Cardiac muscle cell (in vitro differentiated cells and primary cell): ENCODE measurements around the gene SYT9. TPM values are rescaled to one million over a fixed set of nuclear protein-coding genes. Genes with fewer than 3 reads are reported as not detected.

Experiments
- DNase-seq, 2 donors: peaks; one replicate each; pipeline versions ENCODE4 v3.0.0 to v3.0.0-alpha.2; 2010 to 2017; ENCODE audit warnings: low read depth in 1 of 2, low spot score in 1 of 2
- H3K27ac ChIP-seq: fragments of 200-600 bp; sonication (generic); 2 replicates; pipeline ENCODE4 v1.5.1; 2016
- H3K27me3 ChIP-seq: fragments of 200-600 bp; sonication (generic); 2 replicates; pipeline ENCODE4 v1.6.0; 2016; ENCODE audit warnings: control low read depth
- H3K36me3 ChIP-seq: fragments of 200-600 bp; sonication (generic); 2 replicates; pipeline ENCODE4 v1.5.1; 2016; ENCODE audit warnings: control low read depth
- H3K4me1 ChIP-seq: fragments of 200-600 bp; sonication (generic); 2 replicates; pipeline ENCODE4 v1.8.1; 2017; ENCODE audit warnings: low read depth, mild to moderate bottlenecking, mixed run types
- H3K4me3 ChIP-seq: fragments of 200-600 bp; sonication (generic); 2 replicates; pipeline ENCODE4 v1.5.1; 2016; ENCODE audit warnings: mild to moderate bottlenecking
- H3K9me3 ChIP-seq: fragments of 200-600 bp; sonication (generic); 2 replicates; pipeline ENCODE4 v1.5.1; 2017; ENCODE audit warnings: low read depth, mild to moderate bottlenecking, control low read depth
- CTCF ChIP-seq: IDR thresholded peaks from 2 replicates; pipeline ENCODE4 v1.5.1; 2012; ENCODE audit warnings: low read depth, mild to moderate bottlenecking, low read length
- polyA plus RNA-seq: library from polyadenylated mRNA; unstranded; fragments of >200 nt; fragmentation: Nextera tagmentation; extraction: Ambion mirVana; gene quantifications from 2 replicates; pipeline ENCODE4 v1.2.1, GENCODE V29; 2016
- total RNA-seq: library from RNA; depleted of rRNA; stranded (reverse); fragments of >200 nt; gene quantifications from 2 replicates; pipeline ENCODE4 v1.2.3, GENCODE V29; 2016

SYT9 gene
- total and polyA plus RNA-seq, 2 experiments from 2014 or later: 1.3 to 2.2 TPM

DNA sequence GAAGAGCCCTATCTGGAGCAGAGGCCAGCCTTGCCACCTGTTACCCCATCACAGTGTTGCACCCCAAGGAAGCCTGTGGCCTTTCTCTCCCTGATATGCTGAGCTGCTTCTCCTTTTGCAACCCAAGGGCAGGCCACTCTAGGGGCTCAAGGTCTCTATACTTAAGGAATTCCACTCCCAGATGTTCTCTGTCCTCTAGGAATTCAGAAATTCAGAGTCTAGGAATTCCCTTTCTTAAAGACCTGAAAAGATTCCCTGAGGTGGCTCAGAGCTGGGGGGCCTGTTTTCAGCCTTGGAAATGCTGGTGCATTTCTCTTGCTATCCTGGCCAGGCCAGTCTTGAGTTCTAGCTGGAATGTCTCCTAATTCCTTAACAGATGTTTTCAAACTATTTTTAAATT is 165.6 kb downstream of the SYT9 start:
- TF ChIP-seq CTCF: no peak
- H3K4me3 ChIP-seq: no peak overlapping the region
- no peak for DNase-seq

DNA sequence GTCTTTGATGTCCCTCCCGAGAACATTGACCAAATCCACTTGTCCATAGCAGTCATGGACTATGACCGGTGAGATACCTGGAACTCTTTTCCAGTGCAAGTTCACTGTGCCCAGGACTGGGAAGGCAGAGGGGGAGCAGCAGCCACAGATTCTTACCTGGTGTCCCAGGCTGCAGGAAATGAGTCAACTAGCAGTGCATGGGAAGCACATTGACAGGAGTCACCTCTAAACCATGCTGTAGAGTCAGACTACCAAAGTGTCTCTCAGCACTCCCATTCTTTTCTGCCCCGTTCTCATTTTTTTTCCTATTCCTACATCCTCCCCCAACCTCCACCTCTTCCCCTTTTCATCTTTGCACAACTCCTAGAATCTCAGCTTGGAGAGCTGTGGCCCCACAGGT is 166.4 kb downstream of the SYT9 start:
- DNase-seq: no peak
- TF ChIP-seq CTCF: no peak
- Histone ChIP-seq H3K4me3 (no peak overlapping the region), H3K27ac (no peak overlapping the region), H3K36me3 (no peaks in the 10 kb centered on the region), H3K27me3 (no peaks in the 10 kb centered on the region), H3K9me3 (no peaks in the 10 kb centered on the region), H3K4me1 (peaks cover 8% of the 10 kb centered on the region)

More for the DNA sequence above, 165.6 kb downstream of the SYT9 start:
- Histone ChIP-seq H3K27me3 (no peaks in the 10 kb centered on the region), H3K9me3 (no peaks in the 10 kb centered on the region), H3K27ac (no peak overlapping the region), H3K4me1 (peaks cover 8% of the 10 kb centered on the region), H3K36me3 (no peaks in the 10 kb centered on the region)

DNA sequence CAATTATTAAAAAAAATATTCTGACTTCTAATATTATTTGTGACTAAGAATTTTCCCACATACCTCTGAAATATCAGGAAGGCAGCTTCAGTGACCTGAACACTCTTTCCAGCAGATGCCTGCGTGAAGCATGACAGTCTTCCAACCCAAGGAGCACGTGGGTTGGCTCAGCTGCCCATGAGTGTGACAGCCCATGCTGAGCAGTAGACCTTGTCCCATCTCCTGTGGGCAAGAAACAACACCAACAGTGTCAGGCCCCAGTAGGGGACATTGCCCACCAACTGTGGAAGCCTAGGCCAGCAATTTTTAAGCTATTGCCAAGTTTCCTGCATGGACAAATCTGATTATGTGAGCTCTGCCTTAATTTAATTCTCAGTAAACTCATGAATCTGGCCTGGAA is 167.2 kb downstream of the SYT9 start:
- peaks cover 8% of the 10 kb centered on the region for H3K4me1 ChIP-seq

GRCh38 chr11:7421136-7421535 is 169.4 kb downstream of the SYT9 start:
- no peaks in the 10 kb centered on the region for H3K36me3 ChIP-seq
- H3K27ac ChIP-seq: no peak overlapping the region
- H3K9me3 ChIP-seq: no peaks in the 10 kb centered on the region
- no peak for TF ChIP-seq CTCF
- no peaks in the 10 kb centered on the region for H3K4me1 ChIP-seq
- H3K27me3 ChIP-seq: no peaks in the 10 kb centered on the region
- H3K4me3 ChIP-seq: no peak overlapping the region
- no peak for DNase-seq

More for the DNA sequence above, 167.2 kb downstream of the SYT9 start:
- TF ChIP-seq CTCF: no peak
- Histone ChIP-seq H3K27ac (no peak overlapping the region), H3K27me3 (no peaks in the 10 kb centered on the region), H3K4me3 (no peak overlapping the region), H3K36me3 (no peaks in the 10 kb centered on the region), H3K9me3 (no peaks in the 10 kb centered on the region)
- no peak for DNase-seq

DNA sequence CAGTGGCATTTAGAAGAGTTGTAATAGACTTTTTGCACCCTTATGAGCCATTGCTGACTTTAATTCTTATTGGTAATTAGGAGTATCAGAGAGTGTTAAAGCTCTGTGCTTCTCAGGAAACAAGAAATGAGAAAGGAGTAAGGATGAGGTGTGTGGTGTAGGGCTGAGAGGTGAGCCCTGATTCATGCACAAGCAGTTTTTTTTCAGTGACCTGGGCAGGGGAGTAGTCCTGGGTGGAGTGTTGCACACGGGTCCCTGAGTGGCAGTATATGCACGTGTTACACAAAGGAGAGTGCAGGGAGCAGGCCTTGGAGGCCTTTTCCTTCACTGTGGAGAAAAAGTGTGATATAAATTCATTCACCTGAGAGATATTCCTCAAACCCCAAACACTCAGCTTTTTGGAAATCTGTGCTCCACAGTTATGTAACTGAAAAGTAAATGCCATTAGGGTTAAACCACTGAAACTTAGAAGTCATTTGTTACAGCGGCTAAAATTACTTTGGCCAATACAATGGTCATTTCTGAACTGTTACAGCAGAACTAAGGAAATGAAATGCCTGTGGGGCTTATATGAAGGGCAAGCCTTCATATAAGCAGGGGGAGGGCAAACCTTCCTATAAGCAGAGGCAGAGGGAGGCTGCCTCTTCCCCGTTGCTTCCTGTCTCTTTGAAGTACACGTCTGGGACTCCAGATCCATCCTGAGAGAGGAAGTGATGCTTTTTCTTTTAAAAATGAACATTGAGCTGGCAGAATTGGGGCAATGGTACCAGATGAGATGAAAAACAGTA is 171.0 kb downstream of the SYT9 start:
- H3K4me1 ChIP-seq: no peaks in the 10 kb centered on the region
- no peak overlapping the region for H3K4me3 ChIP-seq
- no peaks in the 10 kb centered on the region for H3K9me3 ChIP-seq
- no peaks in the 10 kb centered on the region for H3K27me3 ChIP-seq
- TF ChIP-seq CTCF: no peak
- H3K36me3 ChIP-seq: no peaks in the 10 kb centered on the region
- H3K27ac ChIP-seq: no peak overlapping the region
- no peak for DNase-seq
